Activated B cell treated with CpG ODN at 0.5 μM for 24 hours (primary cell): ENCODE results near the gene ZSWIM3. TPM values are rescaled to one million over a fixed set of nuclear protein-coding genes. Genes with fewer than 3 reads are reported as not detected.

Experiments
- ATAC-seq: fragments of 200-7000 bp; cut with Tn5 transposase; one replicate; pipeline ENCODE4 v1.10.0; 2021; ENCODE audit warnings: low read depth, mild to moderate bottlenecking, moderate library complexity
- CTCF ChIA-PET: fragments of 350-600 bp; sonication (Branson Sonifier 250); formaldehyde crosslinking; loops from one replicate; lab custom pipeline; 2021; ENCODE audit warnings: antibody characterized with exemption; lab: Charles Lee
- POLR2A ChIA-PET: fragments of 350-600 bp; sonication (Branson Sonifier 250); formaldehyde crosslinking; loops from one replicate; lab custom pipeline; 2021; ENCODE audit warnings: antibody characterized with exemption; lab: Charles Lee
- DNase-seq: peaks from one replicate; pipeline ENCODE4 v3.0.0; 2022
- H3K27ac Mint-ChIP-seq: one replicate; pipeline ENCODE4 v1.8.0; 2020; ENCODE audit warnings: mixed read lengths
- H3K27me3 Mint-ChIP-seq: one replicate; pipeline ENCODE4 v1.8.0; 2021; ENCODE audit warnings: mixed read lengths
- H3K36me3 Mint-ChIP-seq: one replicate; pipeline ENCODE4 v1.8.0; 2021; ENCODE audit warnings: low read depth, mixed read lengths
- H3K4me1 Mint-ChIP-seq: one replicate; pipeline ENCODE4 v1.8.0; 2021; ENCODE audit warnings: mixed read lengths
- H3K4me3 Mint-ChIP-seq: one replicate; pipeline ENCODE4 v1.8.0; 2020; ENCODE audit warnings: mild to moderate bottlenecking, mixed read lengths
- H3K9me3 Mint-ChIP-seq: one replicate; pipeline ENCODE4 v1.8.0; 2020; ENCODE audit warnings: mixed read lengths
- CTCF ChIP-seq: fragments of 200-600 bp; IDR thresholded peaks from one replicate; pipeline ENCODE4 v1.8.0; 2022; ENCODE audit warnings: antibody characterized with exemption, mild to moderate bottlenecking
- intact Hi-C: fragments of 100-400 bp; cut with micrococcal nuclease; formaldehyde crosslinking; loops from one replicate; pipeline ENCODE4 v1.15.1; 2024
- total RNA-seq: library from RNA; stranded (reverse); gene quantifications from 2 replicates; pipeline ENCODE4 v1.2.3, GENCODE V29; 2022

ZSWIM3 gene
- total RNA-seq, 1 donor from 2014 or later, result 6.4 TPM

GRCh38 chr20:45909336-45909808, 52.0 kb downstream of the ZSWIM3 start:
- CTCF ChIA-PET, result interaction anchor here (1.0 kb wide), 1 partner anchor 19 kb away, joined by 4 read pairs; no protein-coding TSS in a partner anchor
- DNase-seq, result no peak
- POLR2A ChIA-PET, result interaction anchor here (0.9 to 3.7 kb wide), 5 partner anchors 16 to 62 kb away, joined by 3 to 68 read pairs (median 9); partner anchors contain the start of genes CTSA, NEURL2, PCIF1 and ZNF335
- Mint-ChIP-seq H3K4me1 (peaks cover 28% of the 10 kb centered on the region), H3K36me3 (no peaks in the 10 kb centered on the region), H3K27ac (no peak overlapping the region), H3K27me3 (peaks cover 3% of the 10 kb centered on the region), H3K9me3 (no peaks in the 10 kb centered on the region), H3K4me3 (no peak overlapping the region)
- no peak for ATAC-seq
- intact Hi-C loops, result no loop called here
- no peak for TF ChIP-seq CTCF

DNA sequence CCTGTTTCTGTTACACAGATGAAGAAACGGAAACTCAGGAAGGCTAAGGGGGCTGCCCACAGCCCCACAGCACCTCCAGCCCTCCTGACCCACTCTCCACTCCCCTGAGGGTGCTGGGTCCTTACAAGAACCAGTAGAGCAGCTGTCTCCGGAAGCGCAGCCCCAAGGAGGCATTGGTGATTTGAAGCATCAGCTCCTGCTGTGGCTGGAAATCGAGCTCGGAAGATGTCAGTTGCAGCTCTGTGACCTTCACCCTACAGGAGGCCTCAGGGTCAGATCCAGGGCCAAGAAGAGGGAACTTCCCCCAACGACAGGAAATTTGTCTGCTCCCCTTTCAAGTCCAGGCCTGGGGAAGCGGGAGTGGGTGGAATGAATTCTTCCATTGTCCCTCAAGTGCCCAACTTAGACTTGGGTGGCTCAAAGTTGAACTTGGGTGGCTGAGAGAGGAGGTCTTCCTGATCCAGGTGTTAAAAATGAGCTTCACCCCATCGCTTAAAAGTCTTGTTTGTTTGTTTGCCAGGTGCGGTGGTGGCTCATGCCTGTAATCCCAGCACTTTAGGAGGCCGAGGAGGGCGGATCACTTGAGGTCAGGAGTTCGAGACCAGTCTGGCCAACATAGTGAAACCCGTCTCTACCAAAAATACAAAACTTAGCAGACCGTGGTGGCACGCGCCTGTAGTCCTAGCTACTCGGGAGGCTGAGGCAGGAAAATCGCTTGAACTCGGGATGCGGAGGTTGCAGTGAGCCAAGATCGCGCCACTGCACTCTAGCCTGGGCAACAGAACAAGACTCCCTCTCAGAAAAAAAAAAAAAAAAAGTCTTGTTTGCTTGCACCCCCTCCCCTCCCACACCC, 52.6 kb downstream of the ZSWIM3 start:
- peak overlapping the region; percentile 90 for H3K4me3 Mint-ChIP-seq
- H3K27ac Mint-ChIP-seq, result peak overlapping the region; percentile 83
- intact Hi-C loops, result loop anchor here (1.0 to 2.0 kb wide), 3 partner anchors 19 to 497 kb away; partner anchors contain the start of genes CTSA, ELMO2 and NEURL2
- ChIA-PET POLR2A (interaction anchor here (0.6 to 3.7 kb wide), 8 partner anchors 16 to 940 kb away, joined by 3 to 68 read pairs (median 8); partner anchors contain the start of genes ACOT8, CTSA, NEURL2 and PCIF1), CTCF (interaction anchor here (1.0 kb wide), 1 partner anchor 20 kb away, joined by 4 read pairs; no protein-coding TSS in a partner anchor)
- TF ChIP-seq CTCF, result no peak
- ATAC-seq, result no peak
- peaks cover 6% of the 10 kb centered on the region for H3K27me3 Mint-ChIP-seq
- no peaks in the 10 kb centered on the region for H3K9me3 Mint-ChIP-seq
- no peaks in the 10 kb centered on the region for H3K36me3 Mint-ChIP-seq
- peaks cover 31% of the 10 kb centered on the region for H3K4me1 Mint-ChIP-seq
- DNase-seq, result no peak

- peaks cover 31% of the 10 kb centered on the region for H3K4me1 Mint-ChIP-seq
- peak overlapping the region; percentile 83 for H3K27ac Mint-ChIP-seq
- CTCF ChIA-PET, result interaction anchor here (1.0 kb wide), 1 partner anchor 20 kb away, joined by 3 read pairs; the partner anchor contains the start of genes CTSA and NEURL2
- peak overlapping the region; percentile 90 for H3K4me3 Mint-ChIP-seq
- H3K36me3 Mint-ChIP-seq, result no peaks in the 10 kb centered on the region
- H3K9me3 Mint-ChIP-seq, result no peaks in the 10 kb centered on the region
- H3K27me3 Mint-ChIP-seq, result peaks cover 6% of the 10 kb centered on the region
- peak; percentile 97 for DNase-seq
- intact Hi-C loops, result loop anchor here (1.0 to 2.0 kb wide), 7 partner anchors 20 to 496 kb away; partner anchors contain the start of genes ACOT8, CTSA, ELMO2 and NEURL2
- ATAC-seq, result peak; percentile 92
- POLR2A ChIA-PET, result interaction anchor here (0.6 to 3.7 kb wide), 10 partner anchors 9 to 941 kb away, joined by 3 to 68 read pairs (median 6); partner anchors contain the start of genes ACOT8, CTSA, NEURL2 and PCIF1
- TF ChIP-seq CTCF, result no peak
These were observed 53.5 kb downstream of the ZSWIM3 start for GRCh38 chr20:45910670-45911485.

DNA sequence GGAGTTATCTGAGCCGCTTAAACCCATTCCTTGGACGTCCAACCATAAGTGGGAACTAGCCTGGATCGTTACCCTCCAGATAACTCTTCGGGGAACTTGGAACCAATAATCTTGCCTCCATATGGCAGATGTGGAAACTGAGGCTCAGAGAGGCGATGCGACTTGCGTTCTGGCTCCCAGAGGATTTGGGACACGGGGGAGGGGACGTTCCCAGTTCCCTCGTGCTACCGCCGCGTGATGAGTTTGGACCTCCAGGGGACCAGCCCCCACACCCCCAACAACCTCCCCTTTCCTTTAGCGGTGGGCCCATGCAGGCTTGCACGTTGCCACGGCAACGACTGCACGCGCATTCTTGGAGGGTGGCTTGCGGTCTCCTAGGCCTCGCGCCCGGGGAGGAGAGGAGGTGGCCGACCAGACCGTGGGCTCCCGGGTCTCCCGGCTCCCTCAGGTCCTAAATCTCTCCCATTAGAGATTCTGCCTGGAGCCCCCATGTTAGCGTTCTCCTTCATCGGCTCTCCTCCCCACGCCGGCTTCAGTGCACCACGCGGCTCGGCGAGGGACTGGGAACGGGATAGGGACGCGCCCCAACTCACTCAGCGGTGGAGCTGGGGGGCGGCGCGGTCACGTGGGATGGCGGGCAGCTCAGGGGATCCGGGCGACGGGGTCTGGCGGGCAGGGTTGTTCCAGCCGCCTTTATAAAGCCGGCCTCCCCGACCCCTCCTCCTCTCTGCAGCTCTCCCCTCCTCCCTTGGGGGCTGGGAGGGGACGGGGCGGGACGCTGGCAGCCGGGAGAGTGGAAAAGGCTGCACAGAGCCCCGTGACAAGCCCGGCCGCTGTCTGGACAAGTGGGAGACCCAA, 54.3 kb downstream of the ZSWIM3 start, which contains the start of gene PLTP:
TSS of gene PLTP (minus strand) at position 670 of the 858 bp plus-strand sequence. CDS start 703 bp downstream, outside the sequence.
- peak within 1 kb of the TSS; percentile 90 for H3K4me3 Mint-ChIP-seq
- intact Hi-C loops, result loop anchor here (1.0 to 2.0 kb wide), 6 partner anchors 24 to 495 kb away; partner anchors contain the start of genes ACOT8, ELMO2, UBE2C and ZSWIM1
- CTCF ChIA-PET, result interaction anchor here (1.0 kb wide), 1 partner anchor 21 kb away, joined by 3 read pairs; the partner anchor contains the start of genes CTSA and NEURL2
- H3K4me1 Mint-ChIP-seq, result peaks cover 31% of the 10 kb centered on the region
- ATAC-seq, result no peak
- peak; percentile 36 for DNase-seq
- no peaks in the 10 kb centered on the region for H3K36me3 Mint-ChIP-seq
- H3K27ac Mint-ChIP-seq, result peak within 1 kb of the TSS; percentile 83
- POLR2A ChIA-PET, result interaction anchor here (1.0 to 3.7 kb wide), 6 partner anchors 10 to 60 kb away, joined by 3 to 68 read pairs (median 9); partner anchors contain the start of genes ACOT8, CTSA, NEURL2 and PCIF1
- no peak for TF ChIP-seq CTCF
- peaks cover 12% of the 10 kb centered on the region for H3K27me3 Mint-ChIP-seq
- no peaks in the 10 kb centered on the region for H3K9me3 Mint-ChIP-seq
